LNCAP (cell line): ENCODE measurements around the gene CSNK2A1.

ENCODE experiments used
- TF ChIP-seq, protein P1 (sequence below): fragments of 450-650 bp; IDR thresholded peaks from 2 replicates; pipeline ENCODE4 v1.5.1; 2017; ENCODE audit warnings: mild to moderate bottlenecking

Gene CSNK2A1

DNA sequence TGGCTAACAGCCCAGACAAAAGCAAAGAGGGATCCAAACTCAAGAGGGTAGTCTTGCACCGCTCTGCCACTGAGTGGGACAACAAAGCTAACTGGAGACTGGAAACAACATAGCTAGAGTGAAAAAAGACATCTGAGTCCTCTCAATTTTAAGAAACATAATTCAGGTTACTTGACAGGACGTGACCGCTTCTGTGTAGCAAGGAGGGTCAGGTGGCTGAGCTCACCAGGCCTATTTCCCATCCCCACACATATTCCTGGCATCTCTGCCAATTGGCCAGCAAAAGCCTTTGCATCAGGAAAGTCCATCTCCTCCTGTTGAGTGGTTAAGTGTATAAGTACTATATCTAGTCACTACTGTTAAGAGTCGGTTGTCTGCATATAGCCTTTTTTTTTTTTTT lies 55.9 kb downstream of the CSNK2A1 start:
- TF ChIP-seq, protein P1, sequence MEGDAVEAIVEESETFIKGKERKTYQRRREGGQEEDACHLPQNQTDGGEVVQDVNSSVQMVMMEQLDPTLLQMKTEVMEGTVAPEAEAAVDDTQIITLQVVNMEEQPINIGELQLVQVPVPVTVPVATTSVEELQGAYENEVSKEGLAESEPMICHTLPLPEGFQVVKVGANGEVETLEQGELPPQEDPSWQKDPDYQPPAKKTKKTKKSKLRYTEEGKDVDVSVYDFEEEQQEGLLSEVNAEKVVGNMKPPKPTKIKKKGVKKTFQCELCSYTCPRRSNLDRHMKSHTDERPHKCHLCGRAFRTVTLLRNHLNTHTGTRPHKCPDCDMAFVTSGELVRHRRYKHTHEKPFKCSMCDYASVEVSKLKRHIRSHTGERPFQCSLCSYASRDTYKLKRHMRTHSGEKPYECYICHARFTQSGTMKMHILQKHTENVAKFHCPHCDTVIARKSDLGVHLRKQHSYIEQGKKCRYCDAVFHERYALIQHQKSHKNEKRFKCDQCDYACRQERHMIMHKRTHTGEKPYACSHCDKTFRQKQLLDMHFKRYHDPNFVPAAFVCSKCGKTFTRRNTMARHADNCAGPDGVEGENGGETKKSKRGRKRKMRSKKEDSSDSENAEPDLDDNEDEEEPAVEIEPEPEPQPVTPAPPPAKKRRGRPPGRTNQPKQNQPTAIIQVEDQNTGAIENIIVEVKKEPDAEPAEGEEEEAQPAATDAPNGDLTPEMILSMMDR = no peak

DNA sequence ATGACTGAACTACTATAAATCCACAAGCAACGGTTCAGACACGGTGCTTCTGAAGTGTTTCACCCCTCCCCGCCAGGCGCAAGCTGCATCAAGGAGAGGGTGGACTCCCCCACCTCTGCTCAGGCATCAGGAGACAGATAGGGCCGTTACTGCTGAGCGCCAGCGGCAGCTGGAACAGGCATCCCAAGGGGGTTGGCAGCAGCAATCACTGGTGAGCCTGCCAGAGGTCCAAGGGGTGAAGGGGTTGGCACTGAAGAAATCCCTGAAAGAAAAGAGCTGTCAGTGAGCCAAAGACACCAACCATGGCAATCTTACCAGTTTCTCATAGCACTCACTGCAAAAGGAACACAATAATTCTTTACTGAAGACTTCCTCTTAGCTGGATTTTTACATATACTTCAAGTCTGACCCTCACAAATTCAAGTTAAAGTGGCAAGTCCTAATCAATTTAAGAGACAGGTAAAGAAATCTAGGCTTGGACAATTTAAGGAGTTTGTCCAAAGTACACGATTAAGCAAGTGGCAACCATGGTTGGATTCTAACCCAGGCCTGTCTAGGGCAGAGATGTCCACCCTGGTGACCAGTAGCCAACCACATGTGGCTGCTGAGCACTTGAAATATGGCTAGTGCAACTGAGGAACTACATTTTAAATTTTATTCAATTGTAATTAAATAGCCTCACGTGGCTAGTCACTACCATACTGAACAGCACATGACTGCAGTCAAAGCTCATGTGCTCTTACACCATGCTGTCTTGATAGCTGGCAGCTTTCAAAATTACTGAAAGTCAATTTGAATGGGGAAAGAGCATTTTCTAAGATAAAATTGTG lies 59.6 kb downstream of the CSNK2A1 start:
- TF ChIP-seq, protein P1 = no peak

DNA sequence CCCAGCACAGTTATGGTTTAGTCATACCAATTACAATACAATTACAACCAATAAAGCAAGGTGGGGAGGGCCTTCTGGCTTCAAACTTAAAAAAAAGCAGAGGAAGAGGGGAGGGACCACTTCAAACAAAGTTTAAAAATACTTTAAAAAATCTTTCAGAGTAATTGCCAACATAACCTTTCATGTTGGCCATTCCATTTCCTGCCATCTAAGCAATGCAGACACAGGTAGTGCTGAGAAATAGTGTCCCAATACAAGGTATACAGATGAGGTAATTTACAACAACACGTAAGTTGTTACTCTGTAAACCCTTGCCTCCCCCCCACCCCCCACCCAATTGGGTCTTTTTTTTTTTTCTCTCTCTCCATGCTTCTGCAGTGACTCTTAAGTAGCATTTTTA lies 62.4 kb downstream of the CSNK2A1 start:
- TF ChIP-seq, protein P1 = no peak

DNA sequence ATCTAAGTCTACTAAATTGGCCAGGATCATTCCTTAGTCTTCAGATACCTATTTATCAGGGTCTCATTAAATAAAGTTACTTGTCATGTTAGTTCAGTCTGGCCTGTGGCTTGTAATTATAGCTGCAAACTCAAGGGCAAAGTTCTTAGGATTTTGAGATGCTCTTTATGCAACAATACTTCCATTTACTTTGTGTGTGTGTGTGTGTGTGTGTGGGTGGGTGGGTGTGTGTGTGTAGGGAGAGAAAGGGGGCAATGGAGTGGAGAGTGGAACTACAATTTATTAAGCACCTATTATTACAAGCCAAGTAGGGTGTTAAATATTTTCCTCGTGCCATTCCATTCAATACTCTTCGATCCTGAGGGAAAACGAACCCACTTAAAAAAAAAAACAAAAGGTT lies 63.5 kb downstream of the CSNK2A1 start:
- TF ChIP-seq, protein P1 = no peak

DNA sequence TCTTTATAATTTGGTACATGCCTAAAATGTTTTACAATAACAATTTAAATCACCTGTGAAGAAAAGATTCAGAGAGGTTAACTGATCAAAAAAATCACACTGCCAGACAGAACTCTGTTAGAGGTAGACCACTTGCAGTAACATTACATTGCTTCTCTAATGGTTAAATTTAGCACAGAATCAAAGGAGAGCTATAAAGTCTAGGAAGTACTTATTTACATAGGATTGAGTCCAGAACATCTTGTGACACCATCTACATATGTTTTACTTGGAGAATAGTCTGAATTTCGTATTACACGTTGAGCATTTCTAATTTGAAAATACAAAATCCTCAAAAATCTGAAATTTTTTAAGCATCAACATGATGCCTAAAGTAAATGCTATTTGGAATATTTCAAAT lies 64.1 kb downstream of the CSNK2A1 start:
- TF ChIP-seq, protein P1 = no peak

DNA sequence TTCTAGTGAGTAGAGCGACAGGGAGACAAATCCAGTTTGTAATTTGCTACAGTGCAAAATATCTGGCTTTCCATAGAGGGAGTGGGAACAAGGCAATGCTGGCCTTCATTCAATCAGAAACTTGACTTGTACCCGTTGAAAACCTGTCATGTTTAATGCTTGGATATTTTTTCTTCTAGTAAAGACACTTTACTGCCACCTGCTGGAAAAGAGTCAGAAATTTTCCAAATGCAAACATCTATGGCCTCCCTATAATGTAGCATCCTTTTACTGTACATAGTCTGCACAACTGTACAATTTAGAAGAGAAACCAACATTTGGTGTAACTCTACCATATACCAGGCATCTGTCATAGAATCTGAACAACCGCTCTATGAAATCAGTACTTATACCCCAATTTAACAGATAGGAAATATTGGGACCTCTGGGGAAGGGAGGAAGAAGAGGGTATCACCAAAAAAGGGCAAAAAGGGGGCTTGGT lies 64.6 kb downstream of the CSNK2A1 start:
- TF ChIP-seq, protein P1 = peak; percentile 58

DNA sequence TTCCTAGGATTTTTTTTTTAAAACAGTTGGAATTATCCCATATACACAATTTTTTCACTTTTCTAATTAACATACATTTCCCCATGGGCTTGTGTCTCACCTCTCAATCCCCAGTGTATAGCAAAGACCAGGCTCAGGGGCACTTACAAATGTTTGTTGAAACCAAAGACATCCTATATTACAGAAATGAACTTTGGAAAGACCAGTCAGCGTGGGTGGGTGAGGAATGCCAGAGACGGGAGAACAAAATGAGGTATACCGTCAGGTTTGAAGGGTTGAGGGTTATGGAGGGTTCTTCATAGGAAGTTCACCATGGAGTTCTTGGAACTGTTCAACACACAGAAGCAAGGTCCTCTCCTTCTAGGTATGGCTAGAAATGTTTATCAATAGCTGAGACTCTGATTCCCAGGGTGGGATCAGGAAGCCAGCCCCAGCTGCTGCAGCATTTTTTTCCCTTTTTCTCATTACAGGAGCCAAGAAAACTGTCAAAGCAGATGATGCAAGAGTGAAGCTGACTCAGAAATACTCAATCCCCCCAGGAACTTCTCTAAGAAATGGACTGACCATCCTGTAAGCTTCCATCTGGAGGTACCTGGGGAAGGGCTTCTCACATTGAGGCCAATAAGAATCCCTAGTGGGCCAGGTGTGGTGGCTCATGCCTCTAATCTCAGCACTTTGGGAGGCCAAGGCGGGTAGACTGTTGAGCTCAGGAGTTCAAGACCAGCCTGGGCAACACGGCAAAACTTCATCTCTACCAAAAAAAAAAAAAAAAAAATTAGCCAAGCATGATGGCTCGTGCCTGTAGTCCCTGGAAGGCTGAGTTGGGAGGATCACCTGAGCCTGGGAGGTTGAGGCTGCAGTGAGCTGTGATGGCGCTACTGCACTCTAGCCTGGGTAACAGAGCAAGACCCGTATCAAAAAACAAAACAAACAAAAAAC lies 65.3 kb downstream of the CSNK2A1 start:
- TF ChIP-seq, protein P1 = no peak
